Neural cell (in vitro differentiated cells): ENCODE results near the gene TMEM247. TPM values are rescaled to one million over a fixed set of nuclear protein-coding genes. Genes with fewer than 3 reads are reported as not detected.

Experiments
- H2AFZ ChIP-seq: fragments of 200-600, 300-800 bp; sonication (generic), shearing (Covaris generic); 2 replicates; pipeline ENCODE4 v1.6.0; 2014; ENCODE audit warnings: low read depth, mild to moderate bottlenecking, antibody characterized with exemption, low read length, moderate library complexity
- H3F3A ChIP-seq: fragments of 200-600 bp; shearing (Covaris generic); 2 replicates; pipeline ENCODE4 v1.6.1; 2016; ENCODE audit warnings: mild to moderate bottlenecking, moderate library complexity, mixed read lengths, antibody characterized with exemption, low read length; ENCODE audit not compliant: insufficient read depth, poor library complexity, severe bottlenecking
- H3K27ac ChIP-seq: fragments of 200-600, 300-800 bp; sonication (generic), shearing (Covaris generic); 2 replicates; pipeline ENCODE4 v1.5.1; 2014; ENCODE audit warnings: mild to moderate bottlenecking, low read length, moderate library complexity
- H3K27me3 ChIP-seq: fragments of 300-800, 200-600 bp; sonication (generic), shearing (Covaris generic); 2 replicates; pipeline ENCODE4 v1.6.0; 2014; ENCODE audit warnings: mild to moderate bottlenecking, low read depth, low read length, moderate library complexity; ENCODE audit not compliant: insufficient read depth
- H3K36me3 ChIP-seq: fragments of 300-800, 200-600 bp; sonication (generic), shearing (Covaris generic); 2 replicates; pipeline ENCODE4 v1.5.1; 2014; ENCODE audit warnings: mild to moderate bottlenecking, antibody characterized with exemption, low read length, moderate library complexity; ENCODE audit not compliant: insufficient read depth
- H3K4me2 ChIP-seq: fragments of 300-800, 200-600 bp; sonication (generic), shearing (Covaris generic); 2 replicates; pipeline ENCODE4 v1.6.0; 2014; ENCODE audit warnings: mild to moderate bottlenecking, low read length
- H3K4me3 ChIP-seq: fragments of 300-800, 200-600 bp; sonication (generic), shearing (Covaris generic); 2 replicates; pipeline ENCODE4 v1.5.1; 2014; ENCODE audit warnings: mild to moderate bottlenecking, low read length, moderate library complexity
- H3K79me2 ChIP-seq: fragments of 200-600 bp; shearing (Covaris generic); replicated peaks from 2 replicates; pipeline ENCODE4 v1.6.0; 2014; ENCODE audit warnings: mild to moderate bottlenecking, low read length, moderate library complexity; ENCODE audit not compliant: insufficient read depth
- H3K9ac ChIP-seq: fragments of 300-800, 200-600 bp; sonication (generic), shearing (Covaris generic); 2 replicates; pipeline ENCODE4 v1.6.1; 2016; ENCODE audit warnings: mild to moderate bottlenecking, low read length, mixed read lengths
- H3K9me2 ChIP-seq: fragments of 200-600 bp; shearing (Covaris generic); 2 replicates; pipeline ENCODE4 v1.6.1; 2016; ENCODE audit warnings: mild to moderate bottlenecking, low read length, mixed read lengths; ENCODE audit not compliant: insufficient read depth
- H3K9me3 ChIP-seq: fragments of 200-600, 300-800 bp; sonication (generic), shearing (Covaris generic); 2 replicates; pipeline ENCODE4 v1.6.1; 2016; ENCODE audit warnings: mild to moderate bottlenecking, mixed run types, low read length, moderate library complexity, mixed read lengths
- H4K20me1 ChIP-seq: fragments of 200-600 bp; shearing (Covaris generic); 2 replicates; pipeline ENCODE4 v1.6.1; 2016; ENCODE audit warnings: mild to moderate bottlenecking, mixed run types; ENCODE audit not compliant: insufficient read depth
- CTCF ChIP-seq: fragments of 450-650 bp; IDR thresholded peaks from 2 replicates; pipeline ENCODE4 v1.5.1; 2014; ENCODE audit warnings: antibody characterized with exemption, mild to moderate bottlenecking, moderate library complexity; ENCODE audit not compliant: poor library complexity, severe bottlenecking
- EP300 ChIP-seq: fragments of 450-650 bp; conservative IDR thresholded peaks from 2 replicates; pipeline ENCODE4 v1.6.1; 2014; ENCODE audit warnings: antibody characterized with exemption, mild to moderate bottlenecking, moderate library complexity; ENCODE audit not compliant: poor library complexity, severe bottlenecking
- EZH2 ChIP-seq: fragments of 200-600, 300-800 bp; shearing (Covaris generic), sonication (generic); IDR thresholded peaks from 2 replicates; pipeline ENCODE4 v1.6.1; 2014; ENCODE audit warnings: antibody characterized with exemption, low read length, borderline replicate concordance, mild to moderate bottlenecking; ENCODE audit not compliant: insufficient read depth, poor library complexity, severe bottlenecking
- MXI1 ChIP-seq: fragments of 450-650 bp; conservative IDR thresholded peaks from 2 replicates; pipeline ENCODE4 v1.6.1; 2014; ENCODE audit warnings: antibody characterized with exemption, mild to moderate bottlenecking; ENCODE audit not compliant: poor library complexity, severe bottlenecking
- POLR2AphosphoS5 ChIP-seq: IDR thresholded peaks from 2 replicates; pipeline ENCODE4 v1.6.1; 2012
- RAD21 ChIP-seq: fragments of 450-650 bp; conservative IDR thresholded peaks from 2 replicates; pipeline ENCODE4 v1.6.1; 2014; ENCODE audit warnings: antibody characterized with exemption, mild to moderate bottlenecking, moderate library complexity
- REST ChIP-seq: IDR thresholded peaks from 2 replicates; pipeline ENCODE4 v1.6.1; 2012; ENCODE audit warnings: borderline replicate concordance
- SMC3 ChIP-seq: fragments of 450-650 bp; conservative IDR thresholded peaks from 2 replicates; pipeline ENCODE4 v1.6.1; 2014; ENCODE audit warnings: antibody characterized with exemption, mild to moderate bottlenecking, moderate library complexity; ENCODE audit not compliant: poor library complexity
- TAF1 ChIP-seq: IDR thresholded peaks from 2 replicates; pipeline ENCODE4 v1.6.1; 2012; ENCODE audit warnings: low read depth
- polyA minus RNA-seq: library from RNA; depleted of rRNA, polyadenylated mRNA; stranded (reverse); fragments of >200 nt; gene quantifications from 2 replicates; pipeline ENCODE4 v1.2.3, GENCODE V29; 2014
- polyA plus RNA-seq: library from polyadenylated mRNA; depleted of rRNA; stranded (reverse); fragments of >200 nt; gene quantifications from 2 replicates; pipeline ENCODE4 v1.2.3, GENCODE V29; 2014

TMEM247 gene
- polyA plus RNA-seq = not detected in 2 replicates
- polyA minus RNA-seq = not detected in 2 replicates

- Histone ChIP-seq H3K27me3 (no peaks in the 10 kb centered on the region), H3F3A (no peaks in the 10 kb centered on the region), H3K9me3 (no peaks in the 10 kb centered on the region), H3K4me2 (no peak within 1 kb of the TSS), H2AFZ (no peak within 1 kb of the TSS), H3K36me3 (no peaks in the 10 kb centered on the region), H4K20me1 (no peaks in the 10 kb centered on the region), H3K79me2 (no peaks in the 10 kb centered on the region), H3K9ac (no peak within 1 kb of the TSS), H3K27ac (no peak within 1 kb of the TSS), H3K9me2 (no peaks in the 10 kb centered on the region), H3K4me3 (no peak within 1 kb of the TSS)
- TF ChIP-seq EZH2 (no peak), EP300 (no peak), SMC3 (no peak), REST (no peak), MXI1 (no peak), RAD21 (no peak), POLR2AphosphoS5 (no peak), CTCF (no peak), TAF1 (no peak)
These were observed at the start of gene TMEM247 for GRCh38 chr2:46479265-46479664. Gene TMEM247 (plus strand): TSS chr2:46479565.

GRCh38 chr2:46430413-46430812 is 49.0 kb upstream of the TMEM247 start:
- H2AFZ ChIP-seq = no peak overlapping the region
- no peaks in the 10 kb centered on the region for H3K9me2 ChIP-seq
- H3K9ac ChIP-seq = no peak overlapping the region
- H4K20me1 ChIP-seq = no peaks in the 10 kb centered on the region
- TF ChIP-seq EP300 (no peak), TAF1 (no peak), MXI1 (no peak), SMC3 (no peak), RAD21 (no peak), CTCF (no peak), REST (no peak), POLR2AphosphoS5 (no peak), EZH2 (no peak)
- H3F3A ChIP-seq = no peaks in the 10 kb centered on the region
- no peaks in the 10 kb centered on the region for H3K79me2 ChIP-seq
- no peak overlapping the region for H3K4me3 ChIP-seq
- H3K4me2 ChIP-seq = no peak overlapping the region
- H3K9me3 ChIP-seq = no peaks in the 10 kb centered on the region
- H3K27me3 ChIP-seq = no peaks in the 10 kb centered on the region
- no peaks in the 10 kb centered on the region for H3K36me3 ChIP-seq
- H3K27ac ChIP-seq = no peak overlapping the region
